HTERT RPE-1 (cell line): ENCODE data around the gene CD3G.
"Not testable (repeated sequence)": the region's sequence is repeated elsewhere in the genome, so short reads cannot be mapped to it uniquely, and the experiment has no call there.

Source experiments
- in situ Hi-C: fragments of 300-500 bp; cut with MboI; formaldehyde crosslinking; loops from 4 replicates; pipeline ENCODE4 v1.14.3; 2020; ENCODE audit warnings: low sequenced_read_pairs

The CD3G gene

DNA sequence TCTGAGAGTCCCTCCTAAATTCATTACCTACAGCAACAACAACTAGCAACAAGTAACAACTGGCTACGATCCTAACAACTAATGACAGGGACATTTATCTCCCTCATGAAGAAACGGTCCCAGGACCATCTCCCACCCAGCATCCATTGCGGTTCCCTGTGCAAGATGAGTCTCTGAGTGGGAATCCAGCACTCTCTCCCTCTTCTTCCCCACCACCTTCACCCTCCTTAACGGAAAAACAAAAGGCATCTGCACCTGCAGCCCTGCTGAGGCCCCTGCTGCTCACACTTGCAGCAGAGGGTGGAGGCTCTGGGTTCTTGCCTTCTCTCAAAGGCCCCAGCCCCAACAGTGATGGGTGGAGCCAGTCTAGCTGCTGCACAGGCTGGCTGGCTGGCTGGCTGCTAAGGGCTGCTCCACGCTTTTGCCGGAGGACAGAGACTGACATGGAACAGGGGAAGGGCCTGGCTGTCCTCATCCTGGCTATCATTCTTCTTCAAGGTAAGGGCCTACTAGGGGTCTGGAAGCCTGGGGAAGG, at the start of gene CD3G:
TSS of gene CD3G (plus strand) at position 364 of the 535 bp plus-strand sequence. CDS start at position 444, 80 bp downstream.
- in situ Hi-C loops: no loop called here

DNA sequence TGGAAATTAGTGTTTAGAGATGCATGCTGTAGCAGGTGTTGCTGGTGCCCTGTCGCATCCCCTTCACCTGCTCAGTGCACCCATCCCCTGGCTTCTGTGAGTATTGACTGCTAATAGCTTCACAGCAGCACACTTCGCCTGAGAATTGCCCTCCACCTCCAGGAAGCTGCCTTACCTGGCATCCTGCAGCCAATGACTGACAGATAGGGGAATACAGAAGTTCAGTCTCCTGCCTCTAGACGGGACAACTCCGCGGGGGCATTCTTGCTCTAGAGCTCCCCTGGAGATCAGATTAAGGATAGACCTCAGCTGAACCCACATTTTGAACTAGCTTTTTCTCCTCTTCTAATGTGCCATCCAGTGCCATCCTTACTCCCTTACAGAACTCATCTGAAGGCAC, 48.9 kb upstream of the CD3G start:
- in situ Hi-C loops: no loop called here

DNA sequence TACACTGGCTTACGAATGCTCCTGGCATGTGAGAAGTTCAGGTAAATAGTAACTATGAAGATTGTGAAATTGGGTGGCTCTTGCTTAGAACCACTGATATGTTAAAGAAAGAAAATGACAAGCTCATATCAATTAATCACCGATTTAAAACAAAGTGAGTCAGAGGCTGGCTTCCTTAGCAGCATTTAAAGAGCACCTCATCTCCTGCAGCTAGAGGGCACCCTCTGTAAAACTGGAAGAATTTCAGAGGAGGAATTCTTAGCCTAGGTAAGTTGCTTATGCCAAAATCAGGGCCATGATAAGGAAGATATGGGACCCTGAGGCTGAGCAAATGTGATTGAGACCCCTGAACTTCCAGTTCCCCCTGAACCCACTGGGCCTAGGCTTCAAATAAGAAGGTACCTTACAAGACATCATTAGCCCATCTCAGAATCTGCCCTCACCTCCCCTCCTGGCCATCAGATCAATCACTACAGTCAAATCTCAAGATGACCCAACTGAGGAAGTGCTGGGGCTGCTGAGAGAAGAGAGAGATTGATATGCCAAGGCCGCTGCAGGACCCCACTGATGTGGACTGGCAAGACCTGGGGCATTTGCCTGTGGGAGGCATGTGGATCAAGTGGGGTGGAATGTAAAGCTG, 48.2 kb upstream of the CD3G start:
- in situ Hi-C loops: no loop called here

DNA sequence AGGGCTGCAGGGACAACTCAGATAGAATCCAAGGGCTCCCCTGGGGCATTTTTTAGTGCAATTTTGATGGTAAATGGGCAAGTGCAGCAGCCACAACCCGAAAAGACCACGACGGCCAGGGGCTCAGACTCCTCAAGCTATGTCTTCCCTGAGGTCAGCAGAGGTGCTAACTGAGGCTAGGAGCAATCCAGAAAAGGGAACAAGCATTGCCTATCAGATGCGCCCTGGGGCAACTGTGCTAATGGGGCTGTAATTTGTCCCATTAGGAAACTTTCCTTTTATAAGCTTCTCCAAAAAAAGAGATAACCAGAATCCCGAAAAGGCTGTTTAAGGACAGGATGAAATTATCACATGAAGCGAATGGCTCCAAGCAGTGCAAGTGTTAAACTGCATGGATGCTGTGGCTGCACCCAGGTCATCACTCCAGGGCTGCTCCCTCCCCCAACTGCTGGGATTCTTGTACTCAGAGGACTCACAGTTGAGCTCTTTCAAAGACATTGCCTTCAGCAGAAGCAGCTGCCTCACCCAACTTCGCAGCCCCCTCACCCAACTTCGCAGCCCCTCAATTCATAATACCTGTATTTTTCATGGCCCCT, 42.4 kb upstream of the CD3G start:
- in situ Hi-C loops: no loop called here

- in situ Hi-C loops: no loop called here
These were observed 39.9 kb upstream of the CD3G start for GRCh38 chr11:118304227-118304567.

DNA sequence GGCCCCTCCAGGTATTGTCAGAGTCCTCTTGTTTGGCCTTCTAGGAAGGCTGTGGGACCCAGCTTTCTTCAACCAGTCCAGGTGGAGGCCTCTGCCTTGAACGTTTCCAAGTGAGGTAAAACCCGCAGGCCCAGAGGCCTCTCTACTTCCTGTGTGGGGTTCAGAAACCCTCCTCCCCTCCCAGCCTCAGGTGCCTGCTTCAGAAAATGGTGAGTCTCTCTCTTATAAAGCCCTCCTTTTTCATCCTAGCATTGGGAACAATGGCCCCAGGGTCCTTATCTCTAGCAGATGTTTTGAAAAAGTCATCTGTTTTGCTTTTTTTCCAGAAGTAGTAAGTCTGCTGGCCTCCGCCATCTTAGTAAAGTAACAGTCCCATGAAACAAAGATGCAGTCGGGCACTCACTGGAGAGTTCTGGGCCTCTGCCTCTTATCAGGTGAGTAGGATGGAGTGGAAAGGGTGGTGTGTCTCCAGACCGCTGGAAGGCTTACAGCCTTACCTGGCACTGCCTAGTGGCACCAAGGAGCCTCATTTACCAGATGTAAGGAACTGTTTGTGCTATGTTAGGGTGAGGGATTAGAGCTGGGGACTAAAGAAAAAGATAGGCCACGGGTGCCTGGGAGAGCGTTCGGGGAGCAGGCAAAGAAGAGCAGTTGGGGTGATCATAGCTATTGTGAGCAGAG, 39.4 kb upstream of the CD3G start, which contains the start of gene CD3E:
TSS of gene CD3E (plus strand) at position 163 of the 681 bp plus-strand sequence. CDS start at position 386, 223 bp downstream.
- in situ Hi-C loops: no loop called here

GRCh38 chr11:118305726-118306125, 38.4 kb upstream of the CD3G start:
- in situ Hi-C loops: no loop called here

DNA sequence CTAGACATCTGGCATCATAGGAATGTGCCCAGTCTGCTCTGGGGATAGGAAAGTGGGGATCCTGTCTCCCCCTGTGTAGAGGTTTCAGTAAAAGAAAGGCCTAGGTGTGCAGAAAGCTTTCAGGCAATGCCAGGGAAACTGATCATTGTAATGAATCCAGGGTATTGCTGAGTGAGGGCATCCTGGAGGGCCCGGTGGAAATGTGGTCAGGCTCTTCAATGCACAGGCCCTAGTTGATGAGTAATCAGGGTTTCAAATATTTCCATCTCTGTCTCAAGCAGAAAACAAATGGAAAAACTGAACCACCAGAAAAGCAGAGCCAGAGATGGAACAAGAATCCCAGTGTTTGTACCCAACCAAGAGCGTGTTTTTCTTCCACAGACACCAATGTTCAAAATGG, 37.6 kb upstream of the CD3G start:
- in situ Hi-C loops: no loop called here

- in situ Hi-C loops: not testable (repeated sequence)
These were observed 35.1 kb upstream of the CD3G start for GRCh38 chr11:118308995-118309528.

DNA sequence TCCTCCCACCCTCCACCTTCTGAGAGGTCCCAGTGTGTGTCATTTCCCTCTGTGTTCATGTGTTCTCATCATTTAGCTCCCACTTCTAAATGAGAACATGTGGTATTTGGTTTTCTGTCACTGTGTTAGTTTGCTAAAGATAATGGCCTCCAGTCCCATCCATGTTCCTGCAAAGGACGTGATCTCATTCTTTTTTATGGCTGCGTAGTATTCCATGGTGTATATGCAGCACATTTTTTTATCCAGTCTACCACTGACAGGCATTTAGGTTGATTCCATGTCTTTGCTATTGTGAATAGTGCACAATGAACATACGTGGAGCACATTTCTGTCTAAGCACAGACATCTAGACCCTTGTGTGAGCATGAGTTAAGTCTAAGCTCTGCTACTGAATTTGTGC, 33.9 kb upstream of the CD3G start:
- in situ Hi-C loops: no loop called here

- in situ Hi-C loops: no loop called here
These were observed 33.2 kb upstream of the CD3G start for GRCh38 chr11:118310781-118311485.

DNA sequence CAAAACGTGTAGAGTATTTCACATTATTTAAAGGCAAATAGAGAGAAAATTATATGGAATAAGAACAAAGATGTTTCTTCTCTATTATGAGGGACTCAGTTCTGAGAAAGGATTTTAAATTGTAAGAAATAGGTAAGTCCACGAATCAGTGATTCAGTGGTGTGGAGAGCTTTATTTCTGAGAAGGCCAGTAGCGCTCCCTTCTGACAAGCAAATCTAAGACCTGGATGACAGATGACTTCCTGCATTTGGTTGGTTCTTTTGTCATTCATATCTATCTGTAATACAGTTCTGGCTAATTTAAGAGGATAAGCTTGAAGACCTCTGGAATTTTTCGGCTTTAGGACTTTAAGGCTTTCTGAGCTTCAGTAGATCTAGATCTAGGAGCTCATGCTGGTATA, 32.6 kb upstream of the CD3G start:
- in situ Hi-C loops: no loop called here

- in situ Hi-C loops: no loop called here
These were observed 31.8 kb upstream of the CD3G start for GRCh38 chr11:118312328-118312727.

DNA sequence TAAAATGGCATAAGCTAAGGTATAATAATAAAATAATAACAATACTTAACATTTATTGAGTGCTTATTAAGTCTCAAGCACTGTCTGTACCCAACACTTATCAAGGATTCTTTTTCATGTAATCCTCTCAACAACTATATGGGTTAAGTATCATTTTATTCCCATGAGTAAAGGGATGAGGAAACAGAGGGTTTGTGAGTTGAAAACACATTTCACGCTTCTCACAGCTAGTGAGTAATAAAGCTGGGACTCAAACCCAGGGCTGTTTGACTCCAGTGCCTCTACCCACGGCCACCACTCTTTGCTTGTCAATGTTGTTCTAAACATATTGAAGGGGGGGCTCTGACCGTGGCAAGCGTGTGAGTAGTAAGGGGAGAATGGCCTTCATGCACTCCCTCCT, 30.9 kb upstream of the CD3G start:
- in situ Hi-C loops: no loop called here

GRCh38 chr11:118314988-118315411, 29.1 kb upstream of the CD3G start:
- in situ Hi-C loops: no loop called here

DNA sequence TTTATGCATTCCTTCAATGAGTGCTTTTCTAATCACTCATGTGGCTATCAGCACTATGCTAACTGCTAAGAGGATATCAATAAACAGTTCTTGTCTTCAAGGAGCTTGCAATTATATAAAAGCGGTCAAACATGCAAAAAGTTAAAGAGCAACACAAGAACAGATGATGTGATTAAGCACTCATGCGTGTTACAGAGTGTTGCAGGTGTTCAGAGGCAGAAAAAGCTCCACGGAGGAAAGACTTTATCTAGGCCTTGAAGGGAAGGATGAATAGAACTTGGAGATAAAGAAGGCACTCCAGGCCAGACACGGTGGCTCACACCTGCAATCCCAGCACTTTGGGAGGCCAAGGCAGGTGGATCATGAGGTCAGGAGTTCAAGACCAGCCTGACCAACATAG, 26.0 kb upstream of the CD3G start:
- in situ Hi-C loops: no loop called here

DNA sequence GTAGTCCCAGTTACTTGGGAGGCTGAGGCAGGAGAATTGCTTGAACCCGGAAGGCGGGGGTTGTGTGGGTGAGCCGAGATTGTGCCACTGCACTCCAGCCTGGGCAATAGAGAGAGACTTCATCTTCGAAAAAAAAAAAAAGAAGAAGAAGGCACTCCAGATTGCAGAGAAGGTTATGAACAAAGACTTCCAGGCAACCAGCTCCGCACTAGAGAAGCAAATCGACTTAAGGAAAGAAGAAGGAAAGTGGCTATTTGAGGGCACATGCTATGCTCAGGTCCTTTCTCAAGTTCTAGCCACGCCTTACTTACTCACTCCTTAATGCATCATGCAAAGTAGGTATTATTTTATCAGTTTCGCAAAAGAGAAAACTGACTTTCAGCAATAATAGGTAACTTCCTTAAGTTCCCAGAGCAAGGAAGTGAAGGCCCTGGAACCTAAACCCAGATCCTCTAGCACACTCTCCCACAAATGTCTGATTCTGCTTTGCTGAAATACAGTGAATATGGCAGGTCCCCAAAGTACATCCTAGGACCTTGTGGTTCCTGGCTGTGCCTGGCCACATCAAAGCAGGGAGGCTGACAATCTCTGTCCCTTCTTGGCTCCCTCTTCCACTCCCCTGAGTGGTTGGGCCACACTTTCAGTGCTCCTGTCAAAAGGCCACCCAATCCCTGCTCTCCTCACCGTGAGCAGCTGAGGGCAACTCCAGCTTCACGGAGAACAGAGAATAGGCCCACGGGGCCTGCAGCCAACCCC, 25.4 kb upstream of the CD3G start:
- in situ Hi-C loops: no loop called here

GRCh38 chr11:118319337-118319707, 24.8 kb upstream of the CD3G start:
- in situ Hi-C loops: no loop called here

DNA sequence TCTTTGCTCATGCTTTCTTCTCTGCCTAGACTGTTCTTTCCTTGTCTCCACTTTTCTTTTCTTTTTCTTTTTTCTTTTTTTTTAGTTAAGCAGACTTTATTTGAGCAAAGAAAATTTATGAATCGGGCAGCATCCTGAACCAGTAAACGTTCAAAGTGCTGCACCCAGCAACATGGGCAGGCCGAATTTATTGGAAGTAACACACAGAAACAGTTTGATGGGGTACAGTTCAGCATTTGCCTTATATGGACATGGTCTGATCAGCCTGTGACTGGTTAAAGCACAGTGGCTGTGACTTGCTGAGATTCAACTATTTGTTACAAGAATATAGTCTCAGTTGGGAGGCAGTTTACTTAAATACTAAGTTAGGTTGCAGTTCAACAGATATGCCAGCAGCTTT, 23.6 kb upstream of the CD3G start:
- in situ Hi-C loops: no loop called here

DNA sequence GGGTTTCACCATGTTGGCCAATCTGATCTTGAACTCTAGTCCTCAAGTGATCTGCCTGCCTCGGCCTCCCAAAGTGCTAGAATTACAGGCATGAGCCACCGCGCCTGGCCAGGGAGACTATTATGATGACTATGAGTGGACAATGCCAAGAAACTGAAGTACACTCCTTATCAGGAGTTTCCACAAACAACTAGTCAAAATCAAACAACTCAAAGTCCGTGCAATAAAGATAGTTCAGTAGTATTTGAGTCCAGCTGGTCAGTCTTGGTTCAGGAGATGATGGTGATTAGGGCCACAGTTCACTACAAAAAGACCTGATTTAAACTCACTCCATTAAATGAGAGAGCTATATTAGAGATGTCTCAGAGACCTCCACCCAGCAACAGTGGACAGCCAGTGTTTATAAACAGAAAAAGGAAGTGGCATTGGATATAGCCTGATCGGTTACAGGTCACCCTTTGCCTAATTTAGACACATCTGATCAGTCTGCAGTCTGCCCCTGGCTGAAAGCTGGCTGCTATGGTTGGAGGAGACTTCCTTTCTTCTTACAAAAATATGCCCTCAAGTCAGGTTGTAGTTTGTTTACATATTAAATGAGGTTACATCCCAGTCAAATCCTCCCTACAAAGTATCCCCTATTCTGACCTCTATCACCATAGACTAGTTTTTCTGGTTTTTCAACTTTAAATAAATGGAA, 22.6 kb upstream of the CD3G start:
- in situ Hi-C loops: no loop called here
